Gastroesophageal sphincter (tissue), 4 donors: ENCODE data around the gene SLC35F3. TPM values are rescaled to one million over a fixed set of nuclear protein-coding genes. Genes with fewer than 3 reads are reported as not detected.

ENCODE experiments used
- ATAC-seq: fragments of 150-250 bp; one replicate; pipeline ENCODE4 v1.9.1; 2016; ENCODE audit warnings: mild to moderate bottlenecking, moderate library complexity
- H3K27ac ChIP-seq, 4 donors: fragments of 200-600 bp; sonication (generic) in 3 of 4; 1 replicate in 3 of 4; 2 replicates in 1 of 4; pipeline ENCODE4 v1.5.1; 2016 to 2019
- H3K27me3 ChIP-seq: fragments of 200-600 bp; sonication (generic); one replicate; pipeline ENCODE4 v1.5.1; 2019
- H3K36me3 ChIP-seq, 2 donors: fragments of 200-600 bp; sonication (generic); one replicate each; pipeline ENCODE4 v1.5.1; 2019; ENCODE audit warnings: control low read depth in 1 of 2
- H3K4me1 ChIP-seq, 3 donors: fragments of 200-600 bp; sonication (generic); 1 replicate in 2 of 3; 2 replicates in 1 of 3; pipeline ENCODE4 v1.5.1; 2016 to 2019; ENCODE audit warnings: control low read depth in 2 of 3
- H3K4me3 ChIP-seq, 2 donors: fragments of 200-600 bp; sonication (generic); one replicate each; pipeline ENCODE4 v1.5.1; 2019; ENCODE audit warnings: mild to moderate bottlenecking in 1 of 2, moderate library complexity in 1 of 2
- H3K9me3 ChIP-seq, 3 donors: fragments of 200-600 bp; sonication (generic); one replicate each; pipeline ENCODE4 v1.5.1; 2017 to 2019; ENCODE audit warnings: control low read depth in 2 of 3
- EP300 ChIP-seq: sonication (generic); formaldehyde crosslinking; IDR thresholded peaks from one replicate; pipeline ENCODE4 v1.6.1; 2017; ENCODE audit warnings: antibody characterized with exemption, mild to moderate bottlenecking
- POLR2A ChIP-seq, 2 donors: fragments of 450-650 bp; IDR thresholded peaks; one replicate each; pipeline ENCODE4 v1.6.1; 2017; ENCODE audit warnings: antibody characterized with exemption in 2 of 2, mild to moderate bottlenecking in 2 of 2, moderate library complexity in 1 of 2
- POLR2AphosphoS5 ChIP-seq: sonication (generic); formaldehyde crosslinking; IDR thresholded peaks from one replicate; pipeline ENCODE4 v1.6.1; 2017; ENCODE audit warnings: antibody characterized with exemption
- WGBS, 2 donors: methylation state at CpG; one replicate each; pipeline ENCODE4 v1.1.5; 2018; ENCODE audit warnings: low coverage in 1 of 2; 5-methylcytosine and 5-hydroxymethylcytosine counted together
- small RNA-seq, 4 donors: library from RNA; depleted of rRNA; stranded (forward); fragments of <200 nt; gene quantifications; one replicate each; pipeline ENCODE3, GENCODE V24; 2016
- total RNA-seq, 4 donors: library from RNA; depleted of rRNA; stranded (reverse); fragments of >200 nt; gene quantifications; one replicate each; pipeline ENCODE4 v1.1.0, GENCODE V29; 2016
- TF ChIP-seq, protein P1 (sequence below), 4 experiments: fragments of 200-600 bp in 2 of 4; fragments of 450-650 bp in 2 of 4; sonication (generic) in 1 of 4; IDR thresholded peaks; one replicate each; pipeline ENCODE4 v1.5.1; 2017 to 2019; ENCODE audit warnings: antibody characterized with exemption in 4 of 4, mild to moderate bottlenecking in 2 of 4, moderate library complexity in 2 of 4

SLC35F3 gene
- total RNA-seq, 4 donors from 2014 or later: 0.16 to 0.62 (median 0.54) TPM; not detected in 1

DNA sequence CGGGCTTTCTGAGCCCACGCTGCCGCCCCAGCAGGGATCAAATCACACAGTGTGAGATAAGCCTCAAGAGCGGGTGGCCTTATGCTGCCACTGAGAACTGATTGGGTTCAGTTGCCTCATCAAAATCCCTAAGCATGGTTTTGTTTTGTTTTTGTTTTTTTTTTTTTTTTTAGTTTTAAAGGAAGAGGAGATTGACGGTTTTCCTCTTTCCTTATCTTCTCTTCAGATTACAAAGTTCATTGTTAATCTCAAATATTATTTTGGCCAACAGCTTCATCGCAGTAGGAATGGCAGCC is 469.4 kb downstream of the SLC35F3 start:
- TF ChIP-seq EP300: no peak
- TF ChIP-seq, protein P1, sequence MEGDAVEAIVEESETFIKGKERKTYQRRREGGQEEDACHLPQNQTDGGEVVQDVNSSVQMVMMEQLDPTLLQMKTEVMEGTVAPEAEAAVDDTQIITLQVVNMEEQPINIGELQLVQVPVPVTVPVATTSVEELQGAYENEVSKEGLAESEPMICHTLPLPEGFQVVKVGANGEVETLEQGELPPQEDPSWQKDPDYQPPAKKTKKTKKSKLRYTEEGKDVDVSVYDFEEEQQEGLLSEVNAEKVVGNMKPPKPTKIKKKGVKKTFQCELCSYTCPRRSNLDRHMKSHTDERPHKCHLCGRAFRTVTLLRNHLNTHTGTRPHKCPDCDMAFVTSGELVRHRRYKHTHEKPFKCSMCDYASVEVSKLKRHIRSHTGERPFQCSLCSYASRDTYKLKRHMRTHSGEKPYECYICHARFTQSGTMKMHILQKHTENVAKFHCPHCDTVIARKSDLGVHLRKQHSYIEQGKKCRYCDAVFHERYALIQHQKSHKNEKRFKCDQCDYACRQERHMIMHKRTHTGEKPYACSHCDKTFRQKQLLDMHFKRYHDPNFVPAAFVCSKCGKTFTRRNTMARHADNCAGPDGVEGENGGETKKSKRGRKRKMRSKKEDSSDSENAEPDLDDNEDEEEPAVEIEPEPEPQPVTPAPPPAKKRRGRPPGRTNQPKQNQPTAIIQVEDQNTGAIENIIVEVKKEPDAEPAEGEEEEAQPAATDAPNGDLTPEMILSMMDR (IDR thresholded peaks at IDR 0.05): no peak
- TF ChIP-seq POLR2AphosphoS5: no peak
- no peak for TF ChIP-seq POLR2A (IDR thresholded peaks at IDR 0.05)
- 3 to 19% methylated on average over 2 to 6 of the region's 6 CpGs for WGBS, 2 donors
- H3K27ac ChIP-seq: peak overlapping the region; percentile 89 to 97 (median 94)
- peaks cover 0 to 37% of the 10 kb centered on the region in 2 donors for H3K36me3 ChIP-seq
- H3K4me1 ChIP-seq: peaks cover 0 to 39% (median 10%) of the 10 kb centered on the region in 3 donors
- H3K27me3 ChIP-seq: no peaks in the 10 kb centered on the region
- no peak for ATAC-seq
- no peaks in the 10 kb centered on the region for H3K9me3 ChIP-seq
- H3K4me3 ChIP-seq: peak overlapping the region; percentile 78 to 82

Small RNA genes within 50 kb of the gene (small RNA-seq; reads per million reads assigned to genes)
- 0 reads per million in 4 donors for gene MIR4671
